ENCODE results near the gene TEX19. TPM values are rescaled to one million over a fixed set of nuclear protein-coding genes. Genes with fewer than 3 reads are reported as not detected.
"Not testable (repeated sequence)": the region's sequence is repeated elsewhere in the genome, so short reads cannot be mapped to it uniquely, and the experiment has no call there.

Gene TEX19
- total RNA-seq, 2 experiments from 2014 or later = 2.0 to 3.4 TPM

DNA sequence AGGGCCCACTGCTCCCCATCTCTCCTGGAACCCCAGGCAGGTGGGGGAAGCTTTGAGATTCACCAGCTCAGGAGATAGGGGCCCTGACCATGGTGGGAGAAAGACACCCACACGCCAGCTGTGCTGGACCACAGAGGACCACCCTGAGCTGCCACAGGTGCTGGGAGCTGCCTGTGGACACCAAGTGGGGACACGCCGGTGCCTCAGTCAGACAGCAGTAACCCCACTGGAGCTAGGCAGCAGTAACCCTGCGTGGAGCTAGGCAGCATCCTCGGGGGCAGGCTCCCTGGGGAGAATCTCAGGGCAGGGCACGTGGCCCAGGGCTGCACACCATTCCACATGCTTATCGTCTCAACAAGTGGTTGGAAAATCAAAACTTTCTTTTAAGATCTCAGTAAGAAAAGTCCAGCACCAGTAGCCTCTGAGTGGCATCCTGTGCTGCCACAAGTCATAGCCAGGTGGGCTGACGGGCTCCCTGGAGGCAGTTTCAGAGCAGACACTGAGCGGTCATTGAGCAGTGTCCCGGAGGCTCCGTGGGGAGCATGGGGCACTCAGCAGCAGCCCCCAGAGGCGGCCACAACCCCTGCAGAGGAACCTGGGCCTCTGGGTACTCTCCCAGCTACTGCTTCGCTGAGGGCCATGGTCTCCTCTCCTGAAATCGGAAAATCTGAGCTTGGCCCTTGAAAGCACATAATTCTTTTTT, 51.1 kb downstream of the TEX19 start:
- CTCF ChIA-PET (ENCODE audit: unreplicated experiment) = no interaction called here
- no peak for DNase-seq (ENCODE audit: low spot score)

DNA sequence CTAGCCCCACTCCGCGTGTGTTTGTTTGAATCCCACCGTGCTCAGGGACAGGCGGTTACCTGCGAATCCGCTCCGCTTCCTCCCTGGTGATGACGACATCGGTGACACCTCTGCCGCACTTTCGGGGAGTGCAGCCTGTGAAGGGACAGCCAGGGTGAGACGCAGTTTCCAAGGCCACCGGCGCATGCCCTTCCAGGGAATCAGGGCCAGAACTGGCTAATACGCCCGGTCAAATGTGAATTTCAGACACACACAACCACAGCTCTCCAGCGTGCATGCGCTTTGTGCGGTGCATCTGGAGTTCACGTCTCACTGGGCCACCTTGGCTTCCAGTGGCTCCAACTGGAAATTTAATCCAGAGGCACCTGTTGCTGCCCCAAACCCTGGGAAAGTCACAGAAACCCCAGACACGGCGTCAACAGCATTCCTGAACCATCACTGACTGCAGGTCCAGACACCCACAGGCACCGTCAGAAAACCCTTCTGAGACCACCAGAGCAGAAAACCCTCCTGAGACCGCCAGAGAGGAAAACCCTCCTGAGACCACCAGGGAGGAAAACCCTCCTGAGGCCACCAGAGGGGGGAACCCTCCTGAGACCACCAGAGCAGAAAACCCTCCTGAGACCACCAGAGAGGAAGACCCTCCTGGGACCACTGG, 52.5 kb downstream of the TEX19 start:
- CTCF ChIA-PET (ENCODE audit: unreplicated experiment) = no interaction called here
- intact Hi-C loops (cut with micrococcal nuclease; ENCODE audit: unreplicated experiment) = no loop called here
- no peak for DNase-seq (ENCODE audit: low spot score)
- Histone ChIP-seq H4K20me1 (ENCODE audit: insufficient read depth, low read length) (no peaks in the 10 kb centered on the region), H3K4me2 (ENCODE audit: low read length) (no peak overlapping the region), H3K4me1 (ENCODE audit: insufficient read depth, low read length, poor library complexity, severe bottlenecking) (peaks cover 6% of the 10 kb centered on the region), H3K27ac (ENCODE audit: low read depth, low read length, poor library complexity, severe bottlenecking) (no peak overlapping the region), H3K9me2 (ENCODE audit: insufficient read depth, low read length) (no peaks in the 10 kb centered on the region), H3K36me3 (ENCODE audit: insufficient read depth, low read length) (peaks cover 33% of the 10 kb centered on the region; the same call in 1 of the 2 replicates), H2AFZ (ENCODE audit: low read length) (no peak overlapping the region), H3K79me2 (ENCODE audit: insufficient read depth, low read depth, low read length) (no peaks in the 10 kb centered on the region), H3K4me3 (ENCODE audit: low read depth, low read length, poor library complexity, severe bottlenecking) (no peak overlapping the region), H3K9me3 (ENCODE audit: low read length) (no peaks in the 10 kb centered on the region)
- TF ChIP-seq, protein P1, sequence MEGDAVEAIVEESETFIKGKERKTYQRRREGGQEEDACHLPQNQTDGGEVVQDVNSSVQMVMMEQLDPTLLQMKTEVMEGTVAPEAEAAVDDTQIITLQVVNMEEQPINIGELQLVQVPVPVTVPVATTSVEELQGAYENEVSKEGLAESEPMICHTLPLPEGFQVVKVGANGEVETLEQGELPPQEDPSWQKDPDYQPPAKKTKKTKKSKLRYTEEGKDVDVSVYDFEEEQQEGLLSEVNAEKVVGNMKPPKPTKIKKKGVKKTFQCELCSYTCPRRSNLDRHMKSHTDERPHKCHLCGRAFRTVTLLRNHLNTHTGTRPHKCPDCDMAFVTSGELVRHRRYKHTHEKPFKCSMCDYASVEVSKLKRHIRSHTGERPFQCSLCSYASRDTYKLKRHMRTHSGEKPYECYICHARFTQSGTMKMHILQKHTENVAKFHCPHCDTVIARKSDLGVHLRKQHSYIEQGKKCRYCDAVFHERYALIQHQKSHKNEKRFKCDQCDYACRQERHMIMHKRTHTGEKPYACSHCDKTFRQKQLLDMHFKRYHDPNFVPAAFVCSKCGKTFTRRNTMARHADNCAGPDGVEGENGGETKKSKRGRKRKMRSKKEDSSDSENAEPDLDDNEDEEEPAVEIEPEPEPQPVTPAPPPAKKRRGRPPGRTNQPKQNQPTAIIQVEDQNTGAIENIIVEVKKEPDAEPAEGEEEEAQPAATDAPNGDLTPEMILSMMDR (conservative IDR thresholded peaks at IDR 0.05; ENCODE audit: low read length) = no peak
- TF ChIP-seq EZH2phosphoT487 (IDR thresholded peaks at IDR 0.05; ENCODE audit: borderline replicate concordance, low read depth, low read length) = no peak
- POLR2A ChIA-PET = interaction anchor here (0.7 kb wide), 1 partner anchor 48 kb away, joined by 5 read pairs; no protein-coding TSS in a partner anchor
- BruUV-seq (replicated peaks) = no TSS peak

More for the DNA sequence above, 51.1 kb downstream of the TEX19 start:
- TF ChIP-seq, protein P1 (conservative IDR thresholded peaks at IDR 0.05; ENCODE audit: low read length) = no peak
- no peak for TF ChIP-seq EZH2phosphoT487 (IDR thresholded peaks at IDR 0.05; ENCODE audit: borderline replicate concordance, low read depth, low read length)
- Histone ChIP-seq H4K20me1 (ENCODE audit: insufficient read depth, low read length) (no peaks in the 10 kb centered on the region), H3K9me2 (ENCODE audit: insufficient read depth, low read length) (no peaks in the 10 kb centered on the region), H3K36me3 (ENCODE audit: insufficient read depth, low read length) (peaks cover 37% of the 10 kb centered on the region; the same call in 1 of the 2 replicates), H2AFZ (ENCODE audit: low read length) (no peak overlapping the region), H3K9me3 (ENCODE audit: low read length) (no peaks in the 10 kb centered on the region), H3K4me1 (ENCODE audit: insufficient read depth, low read length, poor library complexity, severe bottlenecking) (peaks cover 6% of the 10 kb centered on the region), H3K27ac (ENCODE audit: low read depth, low read length, poor library complexity, severe bottlenecking) (no peak overlapping the region), H3K4me3 (ENCODE audit: low read depth, low read length, poor library complexity, severe bottlenecking) (no peak overlapping the region), H3K4me2 (ENCODE audit: low read length) (no peak overlapping the region), H3K79me2 (ENCODE audit: insufficient read depth, low read depth, low read length) (no peaks in the 10 kb centered on the region)
- POLR2A ChIA-PET = interaction anchor here (0.7 kb wide), 2 partner anchors 372 to 435 kb away, joined by 5 read pairs; no protein-coding TSS in a partner anchor
- BruUV-seq (replicated peaks) = no TSS peak
- intact Hi-C loops (cut with micrococcal nuclease; ENCODE audit: unreplicated experiment) = no loop called here

DNA sequence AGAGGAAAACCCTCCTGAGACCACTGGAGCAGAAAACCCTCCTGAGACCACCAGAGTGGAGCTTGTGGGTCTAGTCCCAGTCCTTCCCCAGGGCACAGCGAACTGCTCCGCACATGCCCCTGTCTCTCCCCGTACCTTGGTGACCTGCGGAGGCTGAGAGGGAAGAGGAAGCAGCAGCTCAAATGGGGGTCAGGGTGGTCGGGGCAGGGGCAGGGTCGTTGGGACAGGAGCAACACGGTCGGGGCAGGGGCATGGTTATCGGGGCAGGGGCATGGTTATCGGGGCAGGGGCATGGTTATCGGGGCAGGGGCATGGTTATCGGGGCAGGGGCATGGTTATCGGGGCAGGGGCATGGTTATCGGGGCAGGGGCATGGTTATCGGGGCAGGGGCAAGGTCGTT, 53.0 kb downstream of the TEX19 start:
- H4K20me1 ChIP-seq (ENCODE audit: insufficient read depth, low read length); DNase-seq (ENCODE audit: low spot score); intact Hi-C loops (cut with micrococcal nuclease; ENCODE audit: unreplicated experiment); H3K4me2 ChIP-seq (ENCODE audit: low read length); H3K9me3 ChIP-seq (ENCODE audit: low read length); BruUV-seq (replicated peaks); CTCF ChIA-PET (ENCODE audit: unreplicated experiment); H3K9me2 ChIP-seq (ENCODE audit: insufficient read depth, low read length); H2AFZ ChIP-seq (ENCODE audit: low read length); H3K4me3 ChIP-seq (ENCODE audit: low read depth, low read length, poor library complexity, severe bottlenecking); H3K27ac ChIP-seq (ENCODE audit: low read depth, low read length, poor library complexity, severe bottlenecking); H3K4me1 ChIP-seq (ENCODE audit: insufficient read depth, low read length, poor library complexity, severe bottlenecking); H3K79me2 ChIP-seq (ENCODE audit: insufficient read depth, low read depth, low read length): not testable (repeated sequence)
- POLR2A ChIA-PET = interaction anchor here (0.7 kb wide), 1 partner anchor 48 kb away, joined by 5 read pairs; no protein-coding TSS in a partner anchor
- H3K36me3 ChIP-seq (ENCODE audit: insufficient read depth, low read length) = peaks cover 32% of the 10 kb centered on the region; the same call in 1 of the 2 replicates

Measured in OCI-LY7 (cell line).